GM19372 (cell line): ENCODE measurements around the gene CEPT1.
A peak's percentile ranks its signal among the peaks of the same experiment; 100 is the strongest.
"Not testable (repeated sequence)": the region's sequence is repeated elsewhere in the genome, so short reads cannot be mapped to it uniquely, and the experiment has no call there.

ENCODE experiments used
- ATAC-seq: cut with Tn5 transposase; IDR thresholded peaks from one replicate; pipeline ENCODE4 v1.9.1; 2021; ENCODE audit warnings: mild to moderate bottlenecking, low read depth, moderate library complexity; ENCODE audit not compliant: unreplicated experiment

The CEPT1 gene

DNA sequence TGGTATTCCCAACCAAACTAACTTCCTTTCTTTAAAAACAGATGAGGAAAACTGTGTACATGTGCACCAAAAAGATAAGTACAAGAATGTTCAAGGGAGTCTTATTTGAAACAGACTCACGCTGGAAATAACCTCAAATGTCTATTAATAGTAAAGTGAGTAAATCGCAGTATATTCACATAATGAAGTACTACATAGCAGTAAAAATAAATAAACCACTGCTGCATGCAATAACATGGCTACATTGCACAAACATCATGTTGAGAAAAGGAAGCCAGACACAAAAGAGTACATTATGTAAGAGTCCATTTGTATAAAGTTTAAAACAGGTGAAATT lies 65.7 kb downstream of the CEPT1 start:
- no peak for ATAC-seq

DNA sequence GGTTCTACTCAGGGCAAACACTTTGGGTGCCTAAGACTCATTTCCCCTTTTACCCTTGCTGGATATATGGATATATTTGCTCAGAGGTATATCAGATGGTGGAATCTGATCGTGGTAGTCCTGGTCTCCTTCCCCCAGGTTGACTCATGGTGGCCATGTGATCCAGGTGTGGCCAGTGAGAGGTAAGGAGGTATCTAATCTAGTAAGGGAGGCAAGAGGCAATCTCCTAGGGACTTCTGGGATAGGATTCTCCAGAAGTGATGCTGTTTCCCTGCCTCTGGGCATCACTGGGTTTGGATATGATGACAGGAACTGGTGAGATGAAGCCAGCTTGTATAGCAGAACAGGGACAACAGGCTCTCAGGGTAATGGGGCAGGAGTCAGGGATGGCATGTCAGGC lies 68.9 kb downstream of the CEPT1 start:
- ATAC-seq: no peak

DNA sequence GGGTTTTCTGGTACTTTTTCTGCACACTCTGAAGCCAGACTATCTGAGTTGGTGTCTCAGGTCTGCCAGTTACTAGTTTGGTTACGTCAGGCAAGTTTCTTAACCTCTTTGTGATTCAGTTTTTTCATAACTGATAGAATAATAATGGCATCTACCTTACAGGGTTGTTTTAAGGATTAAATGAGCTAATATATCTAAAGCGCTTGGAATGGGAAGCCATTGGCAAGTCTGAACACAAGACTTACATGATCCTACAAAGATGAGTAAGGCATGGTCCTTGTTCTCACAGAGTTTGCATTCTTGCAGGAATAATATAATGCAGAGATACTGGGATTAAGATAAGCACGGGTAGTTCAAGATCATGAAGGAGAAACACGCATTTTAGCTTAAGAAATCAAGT lies 69.6 kb downstream of the CEPT1 start:
- ATAC-seq: no peak

DNA sequence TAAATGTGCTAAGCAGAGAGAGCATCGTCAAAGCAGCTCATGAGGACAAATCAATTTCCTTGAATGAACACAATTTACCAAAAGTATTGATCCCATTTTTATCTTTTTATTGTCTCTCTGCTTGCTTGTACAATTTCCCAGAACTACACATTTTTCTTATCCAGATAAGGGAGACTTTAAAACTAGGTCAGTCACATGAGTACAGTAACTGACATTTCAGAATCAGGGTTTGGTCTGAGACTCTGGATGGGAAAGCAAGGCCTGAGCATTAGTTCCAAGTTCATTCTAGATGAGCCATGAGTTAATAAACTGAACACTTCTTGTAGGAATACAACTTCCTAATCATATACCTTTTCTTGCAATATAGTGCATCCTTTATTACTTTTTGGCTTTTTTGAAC lies 71.9 kb downstream of the CEPT1 start:
- ATAC-seq: no peak

DNA sequence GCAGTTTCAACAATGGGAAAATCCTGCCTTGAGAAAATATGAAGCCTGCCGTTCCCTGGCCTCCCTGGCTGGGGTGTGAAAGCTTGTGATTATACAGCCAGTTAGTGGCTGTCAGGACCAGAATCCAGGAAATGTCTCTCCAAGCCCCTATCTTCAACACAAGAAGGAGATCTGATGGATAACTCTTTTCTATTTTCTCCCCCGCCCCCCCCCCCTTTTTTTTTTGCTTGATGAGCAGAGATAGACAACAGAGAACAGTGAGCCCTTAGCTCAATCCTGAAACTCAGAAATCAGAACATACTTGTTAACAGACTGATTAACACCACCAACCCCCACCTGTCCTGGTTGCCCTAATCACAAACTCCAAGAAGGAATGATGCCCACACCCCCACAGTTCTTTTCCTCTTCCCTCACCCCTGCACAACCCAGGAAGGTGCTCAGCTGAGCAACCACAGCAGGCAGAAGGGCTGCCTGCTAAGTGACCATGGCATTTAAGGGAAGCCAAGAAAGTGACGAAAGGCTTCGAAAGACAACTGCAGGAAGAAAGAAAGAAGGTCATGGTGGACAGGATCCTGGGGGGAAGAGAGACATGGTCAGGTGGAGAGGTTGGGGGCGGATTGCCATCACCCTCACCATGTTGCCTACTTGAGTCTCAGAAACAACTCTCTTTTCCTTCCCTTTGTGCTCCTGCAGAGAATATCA lies 72.8 kb downstream of the CEPT1 start:
- ATAC-seq: no peak

DNA sequence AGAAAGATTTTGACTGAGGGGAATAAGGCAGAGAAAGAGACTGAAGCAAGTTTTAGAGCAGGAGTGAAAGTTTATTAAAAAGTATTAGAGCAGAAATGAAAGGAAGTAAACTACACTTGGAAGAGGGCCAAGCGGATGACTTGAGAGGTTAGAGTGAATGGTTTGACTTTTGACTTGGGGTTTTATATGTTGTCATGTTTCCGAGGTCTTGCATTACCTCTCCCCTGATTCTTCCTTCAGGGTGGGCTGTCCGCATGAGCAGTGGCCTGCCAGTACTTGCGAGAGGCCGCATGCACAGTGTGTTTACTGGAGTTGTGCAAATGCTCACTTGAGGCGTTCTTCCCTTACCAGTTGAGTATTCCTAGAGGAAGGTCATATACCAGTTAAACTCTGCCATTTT lies 73.4 kb downstream of the CEPT1 start:
- ATAC-seq: no peak

DNA sequence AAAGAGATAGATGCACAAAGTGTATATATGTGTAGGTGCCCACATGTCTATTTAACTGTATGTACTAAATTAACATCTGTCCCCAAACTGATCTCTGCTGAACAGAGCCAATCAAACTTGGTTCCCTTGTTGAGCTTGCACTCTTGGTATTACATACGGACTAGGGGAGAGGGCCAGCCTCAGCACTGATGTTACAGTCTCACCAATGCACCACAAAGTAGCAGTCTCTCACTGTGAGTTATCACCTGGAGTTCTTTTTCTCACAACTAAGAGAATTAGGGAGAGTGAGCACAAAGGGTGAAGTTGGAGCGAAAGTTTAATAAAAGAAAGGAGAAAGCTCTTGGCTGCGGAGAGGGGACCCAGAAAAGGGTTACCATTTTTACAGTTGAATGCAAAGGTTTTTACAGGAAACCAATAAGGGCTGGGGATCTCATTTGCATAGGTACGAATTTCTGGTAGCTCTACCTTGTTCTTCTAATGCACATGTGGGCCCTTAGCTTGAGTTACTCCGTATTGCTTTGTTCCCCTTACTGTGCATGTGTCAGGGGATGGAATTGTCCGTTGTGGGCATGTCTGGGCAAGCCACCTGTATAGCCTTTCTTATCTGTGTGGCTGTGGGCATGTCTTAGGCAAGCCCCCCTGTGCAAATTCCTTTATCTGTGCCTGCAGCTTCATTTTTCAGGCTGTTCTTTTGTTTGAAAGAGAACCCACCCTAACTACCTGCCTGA lies 74.2 kb downstream of the CEPT1 start:
- no peak for ATAC-seq

DNA sequence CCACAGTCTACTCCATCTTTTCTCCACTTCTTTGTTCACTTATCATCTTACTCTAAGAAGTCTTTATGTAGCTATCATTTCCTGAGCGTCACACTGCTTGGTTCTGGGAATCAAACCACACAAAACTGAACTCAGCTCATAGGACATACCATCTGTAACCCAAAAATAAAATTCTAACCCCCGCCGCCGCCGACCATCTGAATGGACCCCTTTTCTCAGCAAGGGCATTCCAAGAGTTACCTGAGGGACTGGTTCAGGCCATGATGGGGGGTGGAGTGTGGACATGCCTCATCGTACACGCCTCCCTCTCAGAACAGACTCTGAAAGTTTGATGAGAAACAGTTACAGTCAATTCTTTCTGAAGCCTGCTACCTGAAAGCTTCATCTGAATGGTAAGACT lies 74.9 kb downstream of the CEPT1 start:
- ATAC-seq: no peak

DNA sequence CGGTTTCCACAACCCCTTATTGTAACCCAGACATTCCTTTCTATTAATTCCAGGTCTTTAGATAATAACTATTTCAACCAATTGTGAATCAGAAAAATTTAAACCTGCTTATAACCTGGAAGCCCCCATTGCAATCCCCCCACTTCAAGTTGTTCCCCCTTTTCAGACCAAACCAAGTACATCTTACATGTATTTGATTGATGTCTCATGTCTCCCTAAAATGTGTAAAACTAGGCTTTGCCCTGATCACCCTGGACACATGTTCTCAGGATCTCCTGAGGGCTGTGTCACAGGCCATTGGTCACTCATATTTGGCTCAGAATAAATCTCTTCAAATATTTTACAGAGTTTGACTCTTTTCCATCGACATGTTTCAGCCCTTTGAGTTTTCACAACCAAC lies 75.3 kb downstream of the CEPT1 start:
- not testable (repeated sequence) for ATAC-seq

DNA sequence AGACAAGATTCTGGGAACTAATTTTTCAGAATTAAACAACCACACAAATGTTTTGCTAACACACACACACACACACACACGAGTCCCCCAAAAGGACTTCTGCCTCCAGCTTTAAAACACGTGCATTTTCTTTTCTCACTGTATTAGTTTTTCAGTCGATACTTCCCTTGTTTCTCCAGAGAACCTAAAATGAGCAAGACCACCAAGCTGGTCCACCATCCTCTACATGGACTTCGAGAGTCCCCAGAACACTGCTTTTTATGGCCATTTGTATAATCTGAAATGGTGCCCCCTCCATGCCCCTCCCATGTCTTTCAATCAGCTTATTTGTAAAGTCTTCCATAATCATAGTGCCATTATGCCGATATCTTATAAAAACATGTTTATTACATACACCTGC lies 76.7 kb downstream of the CEPT1 start:
- ATAC-seq: no peak

DNA sequence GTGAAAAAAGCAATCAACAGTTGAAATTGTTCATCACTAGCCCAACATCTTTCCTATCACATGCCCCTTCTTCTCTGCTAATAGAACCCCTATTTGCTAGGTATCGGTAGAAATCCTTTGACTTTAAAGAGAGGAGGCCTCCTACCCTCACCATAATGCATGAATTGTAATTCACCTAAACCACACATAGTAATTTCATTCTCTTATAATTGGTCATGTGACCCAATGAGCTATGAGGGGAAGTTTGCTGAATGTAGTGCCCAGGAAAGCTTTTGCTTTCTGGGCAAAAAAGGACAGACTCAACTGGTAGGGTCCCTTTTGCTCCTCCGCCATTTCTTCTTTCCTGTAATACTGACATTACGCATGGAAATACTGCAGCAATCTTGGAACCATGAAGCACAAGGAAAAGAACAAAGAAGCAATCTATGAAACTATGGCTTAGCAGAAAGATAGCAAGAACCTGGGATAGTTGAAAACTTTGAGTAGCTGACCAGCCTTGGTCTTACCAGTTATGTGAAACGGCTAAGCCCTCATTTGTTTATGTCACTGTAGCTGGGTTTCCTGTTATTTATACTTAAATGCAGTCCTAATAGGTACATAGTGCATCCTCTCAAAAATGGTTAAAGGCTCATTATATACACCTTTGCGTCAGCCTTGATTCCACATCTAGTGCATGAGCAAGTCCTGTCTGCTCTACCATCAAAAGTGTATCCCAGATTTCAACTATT lies 77.3 kb downstream of the CEPT1 start:
- no peak for ATAC-seq

DNA sequence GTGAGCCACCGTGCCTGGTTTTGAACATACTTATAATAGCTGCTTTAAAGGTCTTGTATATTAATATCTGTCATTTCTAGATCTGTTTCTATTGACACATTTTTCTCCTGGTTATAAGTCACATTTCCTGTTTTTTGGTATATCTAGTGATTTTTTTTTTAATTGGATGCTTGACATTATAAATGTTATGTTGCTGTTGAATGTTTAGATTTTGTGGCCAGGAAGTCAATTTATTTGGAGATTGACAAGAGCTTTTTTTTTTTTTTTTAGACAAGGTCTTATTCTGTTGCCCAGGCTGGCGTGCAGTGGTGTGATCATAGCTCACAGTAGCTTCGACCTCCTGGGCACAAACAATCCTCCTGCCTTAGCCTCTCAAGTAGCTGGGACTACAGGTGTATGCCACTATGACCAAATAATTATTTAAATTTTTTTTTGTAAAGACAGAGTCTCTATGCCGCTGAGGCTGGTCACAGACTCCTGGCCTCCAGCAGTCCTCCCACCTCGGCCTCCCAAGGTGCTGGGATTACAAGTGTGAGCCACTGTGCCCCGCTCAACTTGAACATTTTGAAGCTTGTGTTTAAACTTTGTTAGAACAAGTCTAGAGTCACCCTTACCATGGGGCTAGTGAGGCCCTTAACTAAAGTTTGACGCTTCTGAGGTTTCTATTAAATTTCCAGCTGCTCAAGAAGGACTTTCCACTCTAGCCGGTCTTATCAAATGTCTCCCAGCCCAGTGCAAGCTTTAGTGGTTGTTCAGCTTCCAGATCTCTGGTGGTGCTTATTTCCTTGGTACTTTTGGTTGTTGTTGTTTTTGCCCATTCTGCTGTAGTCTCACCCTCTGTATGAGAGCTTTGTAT lies 78.9 kb downstream of the CEPT1 start:
- no peak for ATAC-seq

DNA sequence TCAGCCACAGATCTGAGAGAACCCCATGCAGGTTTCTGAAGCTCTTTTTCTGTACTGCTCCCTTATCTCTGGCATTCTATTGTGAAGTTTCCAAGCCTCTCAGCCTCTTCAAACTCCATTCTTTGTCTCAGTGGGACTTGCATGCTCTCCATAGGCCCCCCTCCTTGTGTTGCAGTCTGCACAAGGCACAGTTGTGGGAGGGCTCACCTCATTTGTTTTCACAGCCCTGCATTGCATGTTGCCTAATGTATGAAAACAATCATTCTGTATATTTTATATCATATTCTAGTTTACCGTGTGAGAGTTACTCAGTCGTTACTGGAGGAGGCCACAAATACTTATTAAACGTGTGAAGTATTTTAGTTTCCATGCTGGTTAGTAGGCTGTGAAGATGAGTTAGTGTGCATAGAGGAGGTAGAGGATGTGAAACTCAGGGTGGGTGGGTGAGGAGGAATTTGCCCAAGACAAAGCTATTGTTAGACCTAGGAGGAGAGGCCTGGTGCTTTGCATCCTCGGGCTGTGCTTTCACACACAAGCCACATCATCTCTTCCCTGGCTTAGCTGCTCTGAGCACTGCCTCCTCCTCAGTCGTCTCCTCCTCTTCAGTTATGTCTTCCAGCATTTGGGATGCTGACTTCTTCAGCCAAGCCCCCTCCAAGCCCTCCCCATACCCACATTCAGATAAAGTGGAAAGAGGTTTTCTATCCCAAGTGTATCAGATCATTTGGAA lies 79.7 kb downstream of the CEPT1 start:
- ATAC-seq: peak; percentile 22

DNA sequence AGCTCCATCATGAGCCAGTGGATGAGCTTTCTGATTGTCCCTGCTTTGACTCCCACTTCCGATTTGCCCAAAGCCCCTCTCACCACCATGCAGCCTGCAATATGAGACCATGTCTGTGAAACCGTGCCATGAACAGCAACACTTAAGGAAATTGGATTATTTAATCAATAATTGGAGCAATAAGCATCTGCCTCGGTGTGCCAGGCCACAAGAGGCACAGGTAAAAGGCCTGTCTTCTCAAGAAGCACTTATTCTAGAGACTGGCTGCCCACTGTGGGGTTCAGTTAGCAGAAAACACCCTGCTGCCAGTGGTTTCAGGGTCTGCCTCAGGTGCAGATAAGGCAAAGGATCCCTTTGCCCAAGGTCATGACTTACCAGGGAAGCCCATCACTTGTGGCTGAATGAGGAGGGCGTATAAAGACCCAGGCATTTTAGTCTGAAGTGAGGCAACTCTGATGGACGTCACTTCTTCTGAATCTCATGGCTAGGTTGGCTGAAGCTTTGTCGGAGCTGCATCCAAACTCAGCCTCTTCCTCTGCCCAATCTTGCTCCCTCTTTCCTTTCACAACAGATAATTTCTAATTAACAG lies 80.4 kb downstream of the CEPT1 start:
- no peak for ATAC-seq

DNA sequence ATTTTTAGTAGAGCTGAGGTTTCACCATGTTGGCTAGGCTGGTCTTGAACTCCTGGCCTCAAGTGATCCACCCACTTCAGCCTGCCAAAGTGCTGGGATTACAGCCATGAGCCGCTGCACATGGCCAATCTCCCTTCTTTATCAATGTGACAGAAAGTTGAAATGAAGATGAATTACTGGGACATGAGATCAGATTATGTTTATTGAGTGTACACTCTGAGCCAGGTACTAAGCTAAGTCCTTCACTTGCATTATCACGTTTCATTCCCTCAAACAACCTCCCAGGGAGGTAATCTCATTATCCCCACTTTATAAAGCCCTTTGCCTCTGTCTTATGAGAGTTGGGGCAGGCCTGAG lies 81.2 kb downstream of the CEPT1 start:
- no peak for ATAC-seq

DNA sequence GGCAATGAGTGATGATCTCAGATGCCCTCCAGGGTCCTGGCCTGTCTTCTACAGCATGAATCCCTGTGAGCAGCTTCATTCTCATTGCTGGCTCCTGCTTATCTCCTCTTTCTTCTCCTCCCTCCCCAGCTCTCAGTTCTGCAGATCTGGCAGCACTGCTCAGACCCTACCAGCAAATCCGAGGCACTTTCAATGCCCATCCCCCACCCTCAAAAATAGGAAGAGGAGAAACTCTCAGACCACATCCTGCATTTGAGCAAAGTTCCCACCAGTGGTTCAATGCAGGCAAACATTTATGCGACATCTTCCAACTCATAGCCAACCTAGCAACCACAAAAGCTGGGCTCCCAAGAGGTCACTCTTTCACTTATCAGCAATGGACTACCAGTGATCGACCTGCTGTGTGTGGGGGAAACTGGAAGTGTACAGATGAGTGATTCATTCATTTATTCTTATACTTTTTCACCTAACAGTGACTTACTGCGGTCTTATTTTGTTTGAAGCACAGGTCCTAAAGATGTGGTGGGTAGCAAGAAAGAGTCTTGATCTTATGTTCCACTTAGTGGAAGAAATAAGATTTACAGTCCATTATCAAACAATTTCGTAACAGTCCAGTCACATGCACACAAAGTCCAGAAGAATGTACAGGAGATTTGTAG lies 81.7 kb downstream of the CEPT1 start:
- peak; percentile 52 for ATAC-seq

DNA sequence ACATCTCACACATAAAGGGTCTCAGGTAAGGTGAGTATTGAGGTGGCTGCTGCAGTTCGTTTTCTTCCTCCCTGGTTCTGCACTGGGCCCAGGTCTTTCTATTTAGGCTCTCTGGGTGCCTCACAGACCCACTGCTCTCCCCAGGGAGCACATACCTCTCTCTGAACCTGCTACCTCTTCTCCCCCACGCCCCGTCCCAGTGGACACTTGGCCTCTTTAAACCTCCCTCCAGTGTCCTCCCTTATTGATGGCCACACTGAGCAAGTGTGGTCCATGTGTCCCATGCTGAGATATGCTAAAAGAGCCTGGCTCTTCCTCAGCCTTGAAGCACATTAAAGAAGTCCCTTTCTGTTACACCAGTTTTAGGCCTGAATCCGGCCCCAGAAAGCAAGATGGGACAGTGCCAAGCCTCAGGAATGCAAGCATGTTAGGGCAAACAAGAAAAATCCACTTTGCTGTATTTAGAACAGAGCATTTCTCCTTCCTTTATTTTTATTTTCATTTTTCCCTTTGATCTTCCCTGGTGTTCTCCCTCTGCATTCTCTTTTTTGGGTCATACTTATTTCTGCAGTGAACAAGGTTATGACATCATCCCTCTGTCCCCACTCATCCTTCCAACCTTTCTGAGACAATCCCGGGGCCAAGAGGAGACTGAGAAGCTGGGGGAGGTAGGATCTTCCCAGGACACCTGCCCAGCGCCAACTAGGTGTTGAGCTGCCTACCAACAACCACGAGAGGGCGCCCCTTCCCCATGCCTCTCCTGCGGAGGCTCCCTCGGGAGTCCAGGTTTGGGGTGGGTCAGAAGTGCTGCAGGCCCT lies 82.5 kb downstream of the CEPT1 start:
- ATAC-seq: no peak

DNA sequence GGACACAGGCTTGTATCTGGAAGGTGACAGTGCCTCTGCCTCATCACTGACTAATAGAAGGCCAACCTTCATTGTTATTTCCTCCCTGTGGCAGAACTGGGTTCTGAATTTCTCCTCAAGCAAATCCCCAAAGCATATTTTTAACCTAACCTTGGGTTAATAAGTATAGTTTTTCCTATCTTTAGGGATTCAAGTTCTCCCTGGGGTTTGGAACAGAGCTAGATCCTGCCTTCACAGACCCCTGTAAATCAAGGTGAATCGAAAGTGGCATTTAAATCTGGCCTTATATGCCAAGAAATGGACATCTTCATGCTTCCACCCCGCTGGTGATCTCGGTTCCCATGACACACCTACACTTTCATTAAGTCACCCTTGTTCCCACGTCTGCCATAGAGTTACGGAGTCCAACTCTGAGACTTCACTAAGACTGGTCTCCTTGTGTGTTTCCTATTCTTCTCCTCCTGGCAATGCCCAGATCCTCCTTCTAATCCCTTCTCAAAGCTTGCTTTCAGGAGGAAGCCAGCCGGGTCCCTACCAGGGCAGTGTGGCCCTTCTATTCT lies 83.2 kb downstream of the CEPT1 start:
- ATAC-seq: no peak
